Measurements from ENCODE around the gene PLPP2.
"Not testable (repeated sequence)": the region's sequence is repeated elsewhere in the genome, so short reads cannot be mapped to it uniquely, and the experiment has no call there.

PLPP2 gene

GRCh38 chr19:292281-292884 lies 1.2 kb upstream of the PLPP2 start:
- no peak for DNase-seq

GRCh38 chr19:291561-292280 lies 518 bp upstream of the PLPP2 start:
- DNase-seq = no peak

GRCh38 chr19:290372-291005 lies 714 bp downstream of the PLPP2 start:
- peak; percentile 42 for DNase-seq

- no peak for DNase-seq
These were observed 1.4 kb downstream of the PLPP2 start for GRCh38 chr19:289651-290371.

GRCh38 chr19:288911-289310 lies 2.3 kb downstream of the PLPP2 start:
- DNase-seq = no peak

GRCh38 chr19:287381-287871 lies 3.8 kb downstream of the PLPP2 start:
- no peak for DNase-seq

GRCh38 chr19:283395-283794 lies 7.8 kb downstream of the PLPP2 start:
- no peak for DNase-seq

- DNase-seq = no peak
These were observed 8.7 kb downstream of the PLPP2 start for GRCh38 chr19:282501-282900.

- no peak for DNase-seq
These were observed 9.2 kb downstream of the PLPP2 start for GRCh38 chr19:281992-282391.

GRCh38 chr19:281156-281853 lies 9.9 kb downstream of the PLPP2 start:
- DNase-seq = no peak

GRCh38 chr19:280541-281009 lies 10.6 kb downstream of the PLPP2 start:
- DNase-seq = no peak

GRCh38 chr19:279656-280055 lies 11.5 kb downstream of the PLPP2 start:
- no peak for DNase-seq

GRCh38 chr19:279231-279630 lies 12.0 kb downstream of the PLPP2 start:
- DNase-seq = no peak

- peak; percentile 27 for DNase-seq
These were observed 13.5 kb downstream of the PLPP2 start for GRCh38 chr19:277581-278165.

- no peak for DNase-seq
These were observed 14.1 kb downstream of the PLPP2 start for GRCh38 chr19:277131-277530.

- DNase-seq = no peak
These were observed 15.1 kb downstream of the PLPP2 start for GRCh38 chr19:275958-276646.

GRCh38 chr19:275000-275399 lies 16.2 kb downstream of the PLPP2 start:
- no peak for DNase-seq

GRCh38 chr19:273393-273792 lies 17.8 kb downstream of the PLPP2 start:
- DNase-seq = no peak

GRCh38 chr19:271856-272255 lies 19.3 kb downstream of the PLPP2 start:
- no peak for DNase-seq

- DNase-seq = not testable (repeated sequence)
These were observed 20.4 kb downstream of the PLPP2 start for GRCh38 chr19:270766-271318.

- DNase-seq = no peak
These were observed 22.0 kb downstream of the PLPP2 start for GRCh38 chr19:269241-269640.
